Gastroesophageal sphincter (tissue), 4 donors: Measurements from ENCODE around the gene KIFC1. TPM values are rescaled to one million over a fixed set of nuclear protein-coding genes. Genes with fewer than 3 reads are reported as not detected.

Experiments used
- ATAC-seq: fragments of 150-250 bp; one replicate; pipeline ENCODE4 v1.9.1; 2016; ENCODE audit warnings: mild to moderate bottlenecking, moderate library complexity
- H3K27ac ChIP-seq, 4 donors: fragments of 200-600 bp; sonication (generic) in 3 of 4; 1 replicate in 3 of 4; 2 replicates in 1 of 4; pipeline ENCODE4 v1.5.1; 2016 to 2019
- H3K27me3 ChIP-seq: fragments of 200-600 bp; sonication (generic); one replicate; pipeline ENCODE4 v1.5.1; 2019
- H3K36me3 ChIP-seq, 2 donors: fragments of 200-600 bp; sonication (generic); one replicate each; pipeline ENCODE4 v1.5.1; 2019; ENCODE audit warnings: control low read depth in 1 of 2
- H3K4me1 ChIP-seq, 3 donors: fragments of 200-600 bp; sonication (generic); 1 replicate in 2 of 3; 2 replicates in 1 of 3; pipeline ENCODE4 v1.5.1; 2016 to 2019; ENCODE audit warnings: control low read depth in 2 of 3
- H3K4me3 ChIP-seq, 2 donors: fragments of 200-600 bp; sonication (generic); one replicate each; pipeline ENCODE4 v1.5.1; 2019; ENCODE audit warnings: mild to moderate bottlenecking in 1 of 2, moderate library complexity in 1 of 2
- H3K9me3 ChIP-seq, 3 donors: fragments of 200-600 bp; sonication (generic); one replicate each; pipeline ENCODE4 v1.5.1; 2017 to 2019; ENCODE audit warnings: control low read depth in 2 of 3
- CTCF ChIP-seq, 4 experiments: fragments of 200-600 bp in 2 of 4; fragments of 450-650 bp in 2 of 4; sonication (generic) in 1 of 4; IDR thresholded peaks; one replicate each; pipeline ENCODE4 v1.5.1; 2017 to 2019; ENCODE audit warnings: antibody characterized with exemption in 4 of 4, mild to moderate bottlenecking in 2 of 4, moderate library complexity in 2 of 4
- EP300 ChIP-seq: sonication (generic); formaldehyde crosslinking; IDR thresholded peaks from one replicate; pipeline ENCODE4 v1.6.1; 2017; ENCODE audit warnings: antibody characterized with exemption, mild to moderate bottlenecking
- POLR2A ChIP-seq, 2 donors: fragments of 450-650 bp; IDR thresholded peaks; one replicate each; pipeline ENCODE4 v1.6.1; 2017; ENCODE audit warnings: antibody characterized with exemption in 2 of 2, mild to moderate bottlenecking in 2 of 2, moderate library complexity in 1 of 2
- POLR2AphosphoS5 ChIP-seq: sonication (generic); formaldehyde crosslinking; IDR thresholded peaks from one replicate; pipeline ENCODE4 v1.6.1; 2017; ENCODE audit warnings: antibody characterized with exemption
- WGBS, 2 donors: methylation state at CpG; one replicate each; pipeline ENCODE4 v1.1.5; 2018; ENCODE audit warnings: low coverage in 1 of 2; 5-methylcytosine and 5-hydroxymethylcytosine counted together
- total RNA-seq, 4 donors: library from RNA; depleted of rRNA; stranded (reverse); fragments of >200 nt; gene quantifications; one replicate each; pipeline ENCODE4 v1.1.0, GENCODE V29; 2016

The KIFC1 gene
- total RNA-seq, 4 donors from 2014 or later: 0.67 to 0.79 TPM; not detected in 2

- H3K4me1 ChIP-seq: no peaks in the 10 kb centered on the region
- ATAC-seq: no peak
- WGBS, 2 donors: 67 to 75% methylated on average over 1 to 5 of the region's 19 CpGs
- no peak overlapping the region for H3K4me3 ChIP-seq
- H3K27me3 ChIP-seq: no peaks in the 10 kb centered on the region
- no peak for TF ChIP-seq EP300
- no peak for TF ChIP-seq POLR2AphosphoS5
- no peak for TF ChIP-seq POLR2A (IDR thresholded peaks at IDR 0.05)
- TF ChIP-seq CTCF (IDR thresholded peaks at IDR 0.05): no peak
- peaks cover 0 to 96% of the 10 kb centered on the region in 2 donors for H3K36me3 ChIP-seq
- no peaks in the 10 kb centered on the region for H3K9me3 ChIP-seq
- H3K27ac ChIP-seq: no peak overlapping the region
Observed at GRCh38 chr6:33440649-33441309, 49.2 kb downstream of the KIFC1 start.

GRCh38 chr6:33441457-33441856 is 49.8 kb downstream of the KIFC1 start:
- Histone ChIP-seq H3K27ac (no peak overlapping the region), H3K4me3 (no peak overlapping the region), H3K27me3 (no peaks in the 10 kb centered on the region), H3K36me3 (peaks cover 0 to 96% of the 10 kb centered on the region in 2 donors), H3K4me1 (no peaks in the 10 kb centered on the region), H3K9me3 (no peaks in the 10 kb centered on the region)
- no peak for ATAC-seq
- no peak for TF ChIP-seq EP300
- TF ChIP-seq CTCF (IDR thresholded peaks at IDR 0.05): no peak
- TF ChIP-seq POLR2AphosphoS5: no peak
- TF ChIP-seq POLR2A (IDR thresholded peaks at IDR 0.05): no peak
- WGBS, 2 donors: 80% methylated on average over 1 of the region's 9 CpGs; no CpG with 5 or more reads in 1 of the 2 donors

DNA sequence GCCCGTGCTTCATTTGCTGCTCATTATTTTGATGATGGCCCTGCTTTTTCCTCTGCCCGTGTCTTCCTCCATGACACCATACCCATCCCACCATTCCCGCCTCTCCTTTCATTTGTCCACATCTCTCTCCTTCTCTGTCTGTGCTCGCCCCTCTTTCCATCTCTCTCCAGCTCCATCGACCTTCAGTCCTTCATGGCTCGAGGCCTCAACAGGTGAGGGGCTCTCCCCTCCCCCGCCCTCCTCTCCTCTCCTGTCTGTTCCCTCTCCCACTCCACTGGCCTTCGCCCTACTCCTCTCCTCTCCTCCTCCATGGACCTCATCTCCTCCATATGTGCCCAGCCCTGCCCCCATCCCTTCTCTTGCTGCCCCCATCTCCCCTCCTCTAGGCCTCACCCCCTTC is 50.7 kb downstream of the KIFC1 start:
- ATAC-seq: no peak
- H3K36me3 ChIP-seq: peaks cover 0 to 96% of the 10 kb centered on the region in 2 donors
- WGBS, 2 donors: 78 to 81% methylated on average over 3 to 8 of the region's 8 CpGs
- no peak overlapping the region for H3K4me3 ChIP-seq
- TF ChIP-seq EP300 (no peak), POLR2A (IDR thresholded peaks at IDR 0.05) (no peak)
- H3K27ac ChIP-seq: no peak overlapping the region
- H3K9me3 ChIP-seq: no peaks in the 10 kb centered on the region
- H3K4me1 ChIP-seq: no peaks in the 10 kb centered on the region
- no peaks in the 10 kb centered on the region for H3K27me3 ChIP-seq

- WGBS, 2 donors: 83 to 89% methylated on average over 1 to 7 of the region's 17 CpGs
- no peak for TF ChIP-seq POLR2A (IDR thresholded peaks at IDR 0.05)
- TF ChIP-seq EP300: no peak
- no peak for TF ChIP-seq POLR2AphosphoS5
- no peak for TF ChIP-seq CTCF (IDR thresholded peaks at IDR 0.05)
- no peaks in the 10 kb centered on the region for H3K9me3 ChIP-seq
Observed at GRCh38 chr6:33443025-33443424, 51.4 kb downstream of the KIFC1 start.

DNA sequence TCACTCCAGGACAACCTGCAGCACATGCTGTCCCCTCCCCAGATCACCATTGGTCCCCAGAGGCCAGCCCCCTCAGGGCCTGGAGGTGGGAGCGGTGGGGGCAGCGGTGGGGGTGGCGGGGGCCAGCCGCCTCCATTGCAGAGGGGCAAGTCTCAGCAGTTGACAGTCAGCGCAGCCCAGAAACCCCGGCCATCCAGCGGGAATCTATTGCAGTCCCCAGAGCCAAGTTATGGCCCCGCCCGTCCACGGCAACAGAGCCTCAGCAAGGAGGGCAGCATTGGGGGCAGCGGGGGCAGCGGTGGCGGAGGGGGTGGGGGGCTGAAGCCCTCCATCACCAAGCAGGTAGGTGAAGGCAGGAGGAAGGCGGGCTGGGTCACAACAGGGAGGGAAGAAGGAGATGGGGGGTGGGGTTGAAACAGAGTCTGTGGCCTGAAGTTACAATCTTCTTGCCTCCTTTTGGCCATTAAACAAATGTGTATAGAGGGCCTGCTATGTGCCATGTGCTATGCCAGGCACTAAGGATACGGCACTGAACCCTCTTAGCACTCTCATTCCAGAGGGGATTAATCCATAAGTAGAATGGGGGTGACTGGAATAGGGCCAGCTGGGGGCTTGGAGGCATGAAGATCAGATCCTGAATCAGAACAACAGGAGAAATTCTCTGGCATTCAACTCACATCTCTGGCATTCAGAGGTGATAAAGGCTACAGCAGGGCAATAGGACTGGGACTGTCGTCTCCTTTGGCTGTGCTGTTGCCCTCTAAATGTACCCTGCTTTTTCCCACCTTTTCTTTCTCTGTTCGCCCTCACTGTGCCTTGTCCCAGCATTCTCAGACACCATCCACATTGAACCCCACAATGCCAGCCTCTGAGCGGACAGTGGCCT is 52.2 kb downstream of the KIFC1 start:
- 75 to 85% methylated on average over 3 to 4 of the region's 18 CpGs for WGBS, 2 donors
- no peaks in the 10 kb centered on the region for H3K9me3 ChIP-seq
- H3K27me3 ChIP-seq: no peaks in the 10 kb centered on the region
- ATAC-seq: no peak
- TF ChIP-seq POLR2AphosphoS5 (no peak), EP300 (no peak), CTCF (IDR thresholded peaks at IDR 0.05) (no peak), POLR2A (IDR thresholded peaks at IDR 0.05) (no peak)
- H3K36me3 ChIP-seq: peaks cover 0 to 96% of the 10 kb centered on the region in 2 donors
- no peak overlapping the region for H3K4me3 ChIP-seq
- H3K27ac ChIP-seq: no peak overlapping the region
- H3K4me1 ChIP-seq: no peaks in the 10 kb centered on the region

More at GRCh38 chr6:33443025-33443424, 51.4 kb downstream of the KIFC1 start:
- no peak for ATAC-seq
- H3K4me1 ChIP-seq: no peaks in the 10 kb centered on the region
- no peak overlapping the region for H3K4me3 ChIP-seq
- H3K27me3 ChIP-seq: no peaks in the 10 kb centered on the region
- H3K36me3 ChIP-seq: peaks cover 0 to 96% of the 10 kb centered on the region in 2 donors
- H3K27ac ChIP-seq: no peak overlapping the region
